Neural cell (in vitro differentiated cells): ENCODE data around the gene INHBC. TPM values are rescaled to one million over a fixed set of nuclear protein-coding genes. Genes with fewer than 3 reads are reported as not detected.
"Not testable (repeated sequence)": the region's sequence is repeated elsewhere in the genome, so short reads cannot be mapped to it uniquely, and the experiment has no call there.

Experiments
- H2AFZ ChIP-seq: fragments of 200-600, 300-800 bp; sonication (generic), shearing (Covaris generic); 2 replicates; pipeline ENCODE4 v1.6.0; 2014; ENCODE audit warnings: low read depth, mild to moderate bottlenecking, antibody characterized with exemption, low read length, moderate library complexity
- H3F3A ChIP-seq: fragments of 200-600 bp; shearing (Covaris generic); 2 replicates; pipeline ENCODE4 v1.6.1; 2016; ENCODE audit warnings: mild to moderate bottlenecking, moderate library complexity, mixed read lengths, antibody characterized with exemption, low read length; ENCODE audit not compliant: insufficient read depth, poor library complexity, severe bottlenecking
- H3K27ac ChIP-seq: fragments of 200-600, 300-800 bp; sonication (generic), shearing (Covaris generic); 2 replicates; pipeline ENCODE4 v1.5.1; 2014; ENCODE audit warnings: mild to moderate bottlenecking, low read length, moderate library complexity
- H3K27me3 ChIP-seq: fragments of 300-800, 200-600 bp; sonication (generic), shearing (Covaris generic); 2 replicates; pipeline ENCODE4 v1.6.0; 2014; ENCODE audit warnings: mild to moderate bottlenecking, low read depth, low read length, moderate library complexity; ENCODE audit not compliant: insufficient read depth
- H3K36me3 ChIP-seq: fragments of 300-800, 200-600 bp; sonication (generic), shearing (Covaris generic); 2 replicates; pipeline ENCODE4 v1.5.1; 2014; ENCODE audit warnings: mild to moderate bottlenecking, antibody characterized with exemption, low read length, moderate library complexity; ENCODE audit not compliant: insufficient read depth
- H3K4me2 ChIP-seq: fragments of 300-800, 200-600 bp; sonication (generic), shearing (Covaris generic); 2 replicates; pipeline ENCODE4 v1.6.0; 2014; ENCODE audit warnings: mild to moderate bottlenecking, low read length
- H3K4me3 ChIP-seq: fragments of 300-800, 200-600 bp; sonication (generic), shearing (Covaris generic); 2 replicates; pipeline ENCODE4 v1.5.1; 2014; ENCODE audit warnings: mild to moderate bottlenecking, low read length, moderate library complexity
- H3K79me2 ChIP-seq: fragments of 200-600 bp; shearing (Covaris generic); replicated peaks from 2 replicates; pipeline ENCODE4 v1.6.0; 2014; ENCODE audit warnings: mild to moderate bottlenecking, low read length, moderate library complexity; ENCODE audit not compliant: insufficient read depth
- H3K9ac ChIP-seq: fragments of 300-800, 200-600 bp; sonication (generic), shearing (Covaris generic); 2 replicates; pipeline ENCODE4 v1.6.1; 2016; ENCODE audit warnings: mild to moderate bottlenecking, low read length, mixed read lengths
- H3K9me2 ChIP-seq: fragments of 200-600 bp; shearing (Covaris generic); 2 replicates; pipeline ENCODE4 v1.6.1; 2016; ENCODE audit warnings: mild to moderate bottlenecking, low read length, mixed read lengths; ENCODE audit not compliant: insufficient read depth
- H3K9me3 ChIP-seq: fragments of 200-600, 300-800 bp; sonication (generic), shearing (Covaris generic); 2 replicates; pipeline ENCODE4 v1.6.1; 2016; ENCODE audit warnings: mild to moderate bottlenecking, mixed run types, low read length, moderate library complexity, mixed read lengths
- H4K20me1 ChIP-seq: fragments of 200-600 bp; shearing (Covaris generic); 2 replicates; pipeline ENCODE4 v1.6.1; 2016; ENCODE audit warnings: mild to moderate bottlenecking, mixed run types; ENCODE audit not compliant: insufficient read depth
- CTCF ChIP-seq: fragments of 450-650 bp; IDR thresholded peaks from 2 replicates; pipeline ENCODE4 v1.5.1; 2014; ENCODE audit warnings: antibody characterized with exemption, mild to moderate bottlenecking, moderate library complexity; ENCODE audit not compliant: poor library complexity, severe bottlenecking
- EP300 ChIP-seq: fragments of 450-650 bp; conservative IDR thresholded peaks from 2 replicates; pipeline ENCODE4 v1.6.1; 2014; ENCODE audit warnings: antibody characterized with exemption, mild to moderate bottlenecking, moderate library complexity; ENCODE audit not compliant: poor library complexity, severe bottlenecking
- EZH2 ChIP-seq: fragments of 200-600, 300-800 bp; shearing (Covaris generic), sonication (generic); IDR thresholded peaks from 2 replicates; pipeline ENCODE4 v1.6.1; 2014; ENCODE audit warnings: antibody characterized with exemption, low read length, borderline replicate concordance, mild to moderate bottlenecking; ENCODE audit not compliant: insufficient read depth, poor library complexity, severe bottlenecking
- MXI1 ChIP-seq: fragments of 450-650 bp; conservative IDR thresholded peaks from 2 replicates; pipeline ENCODE4 v1.6.1; 2014; ENCODE audit warnings: antibody characterized with exemption, mild to moderate bottlenecking; ENCODE audit not compliant: poor library complexity, severe bottlenecking
- POLR2AphosphoS5 ChIP-seq: IDR thresholded peaks from 2 replicates; pipeline ENCODE4 v1.6.1; 2012
- RAD21 ChIP-seq: fragments of 450-650 bp; conservative IDR thresholded peaks from 2 replicates; pipeline ENCODE4 v1.6.1; 2014; ENCODE audit warnings: antibody characterized with exemption, mild to moderate bottlenecking, moderate library complexity
- REST ChIP-seq: IDR thresholded peaks from 2 replicates; pipeline ENCODE4 v1.6.1; 2012; ENCODE audit warnings: borderline replicate concordance
- SMC3 ChIP-seq: fragments of 450-650 bp; conservative IDR thresholded peaks from 2 replicates; pipeline ENCODE4 v1.6.1; 2014; ENCODE audit warnings: antibody characterized with exemption, mild to moderate bottlenecking, moderate library complexity; ENCODE audit not compliant: poor library complexity
- TAF1 ChIP-seq: IDR thresholded peaks from 2 replicates; pipeline ENCODE4 v1.6.1; 2012; ENCODE audit warnings: low read depth
- polyA plus RNA-seq: library from polyadenylated mRNA; depleted of rRNA; stranded (reverse); fragments of >200 nt; gene quantifications from 2 replicates; pipeline ENCODE4 v1.2.3, GENCODE V29; 2014

The INHBC gene
- polyA plus RNA-seq, 1 donor from 2014 or later: not detected

- H3K9ac ChIP-seq, H3K4me3 ChIP-seq, H3K9me3 ChIP-seq, H2AFZ ChIP-seq, H3K79me2 ChIP-seq, H3K27me3 ChIP-seq, H3K4me2 ChIP-seq, H4K20me1 ChIP-seq, H3K27ac ChIP-seq, H3K36me3 ChIP-seq, H3K9me2 ChIP-seq, H3F3A ChIP-seq: not testable (repeated sequence)
Observed at GRCh38 chr12:57441393-57441792, 6.8 kb downstream of the INHBC start.

- Histone ChIP-seq H3K9me3 (no peaks in the 10 kb centered on the region), H3K4me3 (no peak overlapping the region), H3K4me2 (no peak overlapping the region), H3K79me2 (no peaks in the 10 kb centered on the region), H3F3A (no peaks in the 10 kb centered on the region), H2AFZ (no peak overlapping the region), H3K9me2 (no peaks in the 10 kb centered on the region), H4K20me1 (no peaks in the 10 kb centered on the region), H3K9ac (no peak overlapping the region), H3K27ac (no peak overlapping the region), H3K27me3 (no peaks in the 10 kb centered on the region), H3K36me3 (no peaks in the 10 kb centered on the region)
- TF ChIP-seq REST: no peak
- no peak for TF ChIP-seq TAF1
- TF ChIP-seq EZH2: no peak
- TF ChIP-seq SMC3: no peak
- TF ChIP-seq RAD21: no peak
- TF ChIP-seq EP300: no peak
- no peak for TF ChIP-seq CTCF
- no peak for TF ChIP-seq POLR2AphosphoS5
- TF ChIP-seq MXI1: no peak
Observed at GRCh38 chr12:57441846-57442427, 7.4 kb downstream of the INHBC start.

GRCh38 chr12:57444337-57444736 lies 9.8 kb downstream of the INHBC start:
- not testable (repeated sequence) for H3F3A ChIP-seq, H2AFZ ChIP-seq

More at GRCh38 chr12:57444337-57444736, 9.8 kb downstream of the INHBC start:
- not testable (repeated sequence) for H3K27ac ChIP-seq, H3K4me3 ChIP-seq, H3K79me2 ChIP-seq, H3K36me3 ChIP-seq, H3K4me2 ChIP-seq, H3K27me3 ChIP-seq, H3K9me2 ChIP-seq, H4K20me1 ChIP-seq, H3K9ac ChIP-seq, H3K9me3 ChIP-seq
